ENCODE data around the gene WWOX. TPM values are rescaled to one million over a fixed set of nuclear protein-coding genes. Genes with fewer than 3 reads are reported as not detected.

Gene WWOX
- total RNA-seq, 4 donors from 2014 or later = 12.9 to 53.5 (median 25.6) TPM

DNA sequence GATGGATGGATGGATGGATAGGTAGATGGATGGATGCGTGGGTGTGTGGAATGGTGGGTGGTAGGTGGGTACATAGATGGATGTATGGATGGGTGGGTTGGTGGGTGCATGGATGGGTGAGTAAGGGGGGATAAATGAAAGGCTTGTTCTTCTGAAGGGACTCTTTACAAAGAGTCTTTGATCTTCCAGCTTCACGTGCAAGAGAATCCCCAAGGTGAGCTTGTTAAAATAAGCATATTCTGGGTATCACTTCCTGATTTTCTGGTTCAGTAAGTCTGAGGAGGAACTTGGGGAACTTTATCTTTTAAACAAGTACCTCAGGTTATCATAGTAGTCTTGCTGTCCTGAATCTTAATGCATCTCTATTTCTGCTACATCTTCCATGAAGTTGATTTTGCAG is 862.0 kb downstream of the WWOX start:
- no peaks in the 10 kb centered on the region for H3K27me3 ChIP-seq
- 90 to 93% methylated on average over 2 of the region's 2 CpGs for WGBS, 2 donors (ENCODE audit: low coverage in 1 of 2)
- no peak for ATAC-seq
- H3K4me1 ChIP-seq = no peaks in the 10 kb centered on the region
- no peak overlapping the region for H3K4me3 ChIP-seq
- no peaks in the 10 kb centered on the region for H3K9me3 ChIP-seq
- TF ChIP-seq POLR2A (IDR thresholded peaks at IDR 0.05) = no peak
- TF ChIP-seq POLR2AphosphoS5 (IDR thresholded peaks at IDR 0.05) = no peak
- TF ChIP-seq, protein P1, sequence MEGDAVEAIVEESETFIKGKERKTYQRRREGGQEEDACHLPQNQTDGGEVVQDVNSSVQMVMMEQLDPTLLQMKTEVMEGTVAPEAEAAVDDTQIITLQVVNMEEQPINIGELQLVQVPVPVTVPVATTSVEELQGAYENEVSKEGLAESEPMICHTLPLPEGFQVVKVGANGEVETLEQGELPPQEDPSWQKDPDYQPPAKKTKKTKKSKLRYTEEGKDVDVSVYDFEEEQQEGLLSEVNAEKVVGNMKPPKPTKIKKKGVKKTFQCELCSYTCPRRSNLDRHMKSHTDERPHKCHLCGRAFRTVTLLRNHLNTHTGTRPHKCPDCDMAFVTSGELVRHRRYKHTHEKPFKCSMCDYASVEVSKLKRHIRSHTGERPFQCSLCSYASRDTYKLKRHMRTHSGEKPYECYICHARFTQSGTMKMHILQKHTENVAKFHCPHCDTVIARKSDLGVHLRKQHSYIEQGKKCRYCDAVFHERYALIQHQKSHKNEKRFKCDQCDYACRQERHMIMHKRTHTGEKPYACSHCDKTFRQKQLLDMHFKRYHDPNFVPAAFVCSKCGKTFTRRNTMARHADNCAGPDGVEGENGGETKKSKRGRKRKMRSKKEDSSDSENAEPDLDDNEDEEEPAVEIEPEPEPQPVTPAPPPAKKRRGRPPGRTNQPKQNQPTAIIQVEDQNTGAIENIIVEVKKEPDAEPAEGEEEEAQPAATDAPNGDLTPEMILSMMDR (IDR thresholded peaks at IDR 0.05) = no peak
- no peak for TF ChIP-seq EP300 (IDR thresholded peaks at IDR 0.05)
- H3K27ac ChIP-seq = no peak overlapping the region
- H3K36me3 ChIP-seq = no peaks in the 10 kb centered on the region

DNA sequence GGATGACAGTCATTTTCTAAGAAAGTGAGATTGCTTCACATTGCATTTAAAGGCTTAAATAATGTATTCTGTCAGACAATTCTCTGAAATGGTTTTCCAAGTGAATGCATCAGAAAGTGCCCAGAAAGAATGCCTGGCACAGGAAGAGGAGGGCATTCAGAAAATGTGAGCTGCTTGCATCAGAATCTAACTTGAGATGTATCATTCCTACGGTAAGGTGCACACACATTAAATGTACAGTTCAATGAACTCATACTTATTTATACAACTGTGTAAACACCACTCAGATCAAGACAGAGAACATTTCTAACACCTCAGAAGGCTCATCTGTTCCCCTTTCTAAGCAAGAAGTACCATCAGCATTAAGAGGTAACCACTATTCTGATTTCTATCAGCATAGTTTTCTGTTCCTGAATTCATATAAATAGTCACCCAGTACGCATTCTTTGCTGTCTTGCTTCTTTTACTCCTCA is 863.0 kb downstream of the WWOX start:
- Histone ChIP-seq H3K27me3 (no peaks in the 10 kb centered on the region), H3K9me3 (no peaks in the 10 kb centered on the region), H3K4me3 (no peak overlapping the region), H3K4me1 (no peaks in the 10 kb centered on the region), H3K36me3 (no peaks in the 10 kb centered on the region), H3K27ac (no peak overlapping the region)
- no peak for ATAC-seq
- WGBS, 2 donors (ENCODE audit: low coverage in 1 of 2) = 41 to 82% methylated on average over 2 of the region's 2 CpGs
- TF ChIP-seq POLR2A (IDR thresholded peaks at IDR 0.05) = no peak
- TF ChIP-seq EP300 (IDR thresholded peaks at IDR 0.05) = no peak
- TF ChIP-seq, protein P1 (IDR thresholded peaks at IDR 0.05) = no peak
- no peak for TF ChIP-seq POLR2AphosphoS5 (IDR thresholded peaks at IDR 0.05)

DNA sequence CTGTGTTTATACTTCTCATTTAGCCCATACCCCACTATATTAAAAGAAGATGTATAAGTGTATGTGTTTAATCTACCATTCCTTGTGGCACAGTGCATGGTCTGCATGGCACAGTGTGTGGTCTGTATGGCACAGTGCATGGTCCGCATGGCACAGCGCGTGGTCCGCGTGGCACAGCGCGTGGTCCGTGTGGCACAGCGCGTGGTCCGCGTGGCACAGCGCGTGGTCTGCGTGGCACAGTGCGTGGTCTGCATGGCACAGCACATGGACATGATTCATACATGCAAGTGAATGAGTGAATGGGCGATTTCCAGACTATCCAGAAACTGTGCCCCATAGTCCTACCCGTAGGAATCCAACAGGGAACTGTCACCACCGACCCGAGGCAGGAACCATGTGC is 868.5 kb downstream of the WWOX start:
- no peak for ATAC-seq
- TF ChIP-seq, protein P1 (IDR thresholded peaks at IDR 0.05) = no peak
- TF ChIP-seq POLR2A (IDR thresholded peaks at IDR 0.05) (no peak), POLR2AphosphoS5 (IDR thresholded peaks at IDR 0.05) (no peak), EP300 (IDR thresholded peaks at IDR 0.05) (no peak)
- H3K27me3 ChIP-seq = no peaks in the 10 kb centered on the region
- no peak overlapping the region for H3K27ac ChIP-seq
- H3K4me3 ChIP-seq = no peak overlapping the region
- 20 to 74% methylated on average over 4 to 10 of the region's 20 CpGs for WGBS, 2 donors (ENCODE audit: low coverage in 1 of 2)
- H3K9me3 ChIP-seq = no peaks in the 10 kb centered on the region
- H3K36me3 ChIP-seq = no peaks in the 10 kb centered on the region
- peaks cover 0 to 13% (median 0%) of the 10 kb centered on the region in 3 donors for H3K4me1 ChIP-seq

DNA sequence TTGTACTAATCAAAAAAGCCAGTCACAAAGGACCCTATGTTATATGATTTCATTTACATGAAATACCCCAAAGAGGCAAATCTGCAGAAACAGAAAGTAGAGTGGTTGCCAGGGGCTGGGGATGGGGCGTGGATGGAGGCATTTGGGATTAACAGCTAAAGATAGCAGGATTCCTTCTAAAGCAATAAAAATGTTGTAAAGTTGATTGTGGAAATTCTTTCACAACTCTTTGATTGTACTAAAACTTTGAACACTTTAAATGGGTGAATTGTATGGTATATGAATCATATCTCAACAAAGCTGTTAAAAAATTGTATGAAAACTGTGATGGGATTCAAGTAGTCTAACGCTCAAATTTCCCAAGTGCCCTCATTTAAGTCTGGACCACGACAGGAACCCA is 870.3 kb downstream of the WWOX start:
- H3K27ac ChIP-seq = no peak overlapping the region
- H3K4me3 ChIP-seq = no peak overlapping the region
- H3K4me1 ChIP-seq = peaks cover 0 to 15% (median 0%) of the 10 kb centered on the region in 3 donors
- 54 to 61% methylated on average over 3 of the region's 3 CpGs for WGBS, 2 donors (ENCODE audit: low coverage in 1 of 2)
- no peaks in the 10 kb centered on the region for H3K9me3 ChIP-seq
- no peaks in the 10 kb centered on the region for H3K36me3 ChIP-seq
- no peak for ATAC-seq
- no peaks in the 10 kb centered on the region for H3K27me3 ChIP-seq
- TF ChIP-seq, protein P1 (IDR thresholded peaks at IDR 0.05) = no peak
- TF ChIP-seq POLR2AphosphoS5 (IDR thresholded peaks at IDR 0.05) (no peak), EP300 (IDR thresholded peaks at IDR 0.05) (no peak), POLR2A (IDR thresholded peaks at IDR 0.05) (no peak)

DNA sequence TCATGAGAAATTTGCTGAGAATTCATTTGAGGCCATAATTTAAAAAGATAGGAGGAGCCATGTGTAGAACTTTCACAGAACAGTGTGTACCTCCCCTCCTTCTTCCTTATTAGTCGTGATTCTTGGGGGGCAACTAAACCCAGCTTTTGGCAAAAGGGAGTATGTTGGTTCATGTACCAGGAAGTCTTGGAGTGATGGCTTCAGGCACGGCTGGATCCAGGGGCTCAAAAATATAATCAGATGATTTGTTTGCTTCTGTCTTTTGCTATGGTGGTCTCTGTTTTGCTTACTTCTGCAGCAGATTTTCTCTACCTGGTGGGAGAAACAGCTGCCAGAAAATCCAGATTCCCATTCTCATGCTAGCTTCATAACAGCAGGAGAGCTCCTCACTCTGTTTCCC is 871.2 kb downstream of the WWOX start:
- 83 to 89% methylated on average over 2 of the region's 2 CpGs for whole genome bisulfite sequencing, 2 donors (ENCODE audit: low coverage in 1 of 2)
- H3K27me3 ChIP-seq = no peaks in the 10 kb centered on the region
- H3K4me3 ChIP-seq = no peak overlapping the region
- H3K27ac ChIP-seq = no peak overlapping the region
- H3K36me3 ChIP-seq = no peaks in the 10 kb centered on the region
- no peaks in the 10 kb centered on the region for H3K9me3 ChIP-seq
- no peak for TF ChIP-seq POLR2A (IDR thresholded peaks at IDR 0.05)
- no peak for TF ChIP-seq POLR2AphosphoS5 (IDR thresholded peaks at IDR 0.05)
- TF ChIP-seq, protein P1 (IDR thresholded peaks at IDR 0.05) = no peak
- no peak for TF ChIP-seq EP300 (IDR thresholded peaks at IDR 0.05)
- peaks cover 0 to 15% (median 0%) of the 10 kb centered on the region in 3 donors for H3K4me1 ChIP-seq
- ATAC-seq = no peak

Data from gastroesophageal sphincter (tissue), 4 donors.